H9 (cell line): ENCODE data around the gene CFAP43. TPM values are rescaled to one million over a fixed set of nuclear protein-coding genes. Genes with fewer than 3 reads are reported as not detected.

ENCODE experiments used
- DNase-seq: peaks from one replicate; pipeline ENCODE4 v3.0.0-alpha.2; 2017
- H2AFZ ChIP-seq: one replicate; pipeline ENCODE4 v1.6.1; 2013; ENCODE audit warnings: mild to moderate bottlenecking, low read length, control low read depth, moderate library complexity
- H2AK5ac ChIP-seq: 2 replicates; pipeline ENCODE4 v1.6.1; 2013; ENCODE audit warnings: low read length, control low read depth, mixed read lengths; ENCODE audit not compliant: insufficient read length
- H2BK120ac ChIP-seq: one replicate; pipeline ENCODE4 v1.6.1; 2013; ENCODE audit warnings: low read depth, mild to moderate bottlenecking, low read length, control low read depth, inconsistent platforms; ENCODE audit not compliant: poor library complexity, severe bottlenecking
- H2BK12ac ChIP-seq: 2 replicates; pipeline ENCODE4 v1.6.1; 2013; ENCODE audit warnings: low read length, control low read depth, mixed read lengths, low read depth; ENCODE audit not compliant: insufficient read length
- H2BK15ac ChIP-seq: 2 replicates; pipeline ENCODE4 v1.6.1; 2013; ENCODE audit warnings: low read depth, low read length, control low read depth
- H2BK20ac ChIP-seq: one replicate; pipeline ENCODE4 v1.6.1; 2013; ENCODE audit warnings: low read depth, mild to moderate bottlenecking, low read length, control low read depth, inconsistent platforms; ENCODE audit not compliant: poor library complexity, severe bottlenecking
- H2BK5ac ChIP-seq: 2 replicates; pipeline ENCODE4 v1.6.1; 2013; ENCODE audit warnings: low read length, control low read depth, mixed read lengths; ENCODE audit not compliant: insufficient read length
- H3K14ac ChIP-seq: 2 replicates; pipeline ENCODE4 v1.6.1; 2013; ENCODE audit warnings: low read length, control low read depth; ENCODE audit not compliant: insufficient read depth
- H3K18ac ChIP-seq: 2 replicates; pipeline ENCODE4 v1.6.1; 2013; ENCODE audit warnings: low read depth, mild to moderate bottlenecking, mixed read lengths, low read length, control low read depth; ENCODE audit not compliant: insufficient read length
- H3K23ac ChIP-seq: 2 replicates; pipeline ENCODE4 v1.6.1; 2013; ENCODE audit warnings: low read length, control low read depth, mixed read lengths, low read depth; ENCODE audit not compliant: insufficient read length
- H3K23me2 ChIP-seq: 2 replicates; pipeline ENCODE4 v1.6.1; 2013; ENCODE audit warnings: low read depth, mild to moderate bottlenecking, mixed read lengths, low read length, control low read depth; ENCODE audit not compliant: insufficient read length, poor library complexity, severe bottlenecking
- H3K27ac ChIP-seq: 2 replicates; pipeline ENCODE4 v1.5.1; 2013; ENCODE audit warnings: low read length, control low read depth, mixed read lengths, low read depth; ENCODE audit not compliant: insufficient read length
- H3K27me3 ChIP-seq: 2 replicates; pipeline ENCODE4 v1.6.1; 2013; ENCODE audit warnings: low read length, control low read depth, inconsistent platforms; ENCODE audit not compliant: insufficient read depth
- H3K4ac ChIP-seq: 2 replicates; pipeline ENCODE4 v1.6.1; 2013; ENCODE audit warnings: low read depth, mild to moderate bottlenecking, control low read depth, inconsistent platforms, low read length, moderate library complexity
- H3K4me1 ChIP-seq: 2 replicates; pipeline ENCODE4 v1.6.1; 2013; ENCODE audit warnings: low read length, control low read depth, inconsistent platforms; ENCODE audit not compliant: insufficient read depth
- H3K4me2 ChIP-seq: 2 replicates; pipeline ENCODE4 v1.6.1; 2013; ENCODE audit warnings: low read length, control low read depth, mixed read lengths; ENCODE audit not compliant: insufficient read length, insufficient read depth
- H3K56ac ChIP-seq: 2 replicates; pipeline ENCODE4 v1.6.1; 2013; ENCODE audit warnings: low read depth, mild to moderate bottlenecking, mixed read lengths, low read length, control low read depth; ENCODE audit not compliant: insufficient read length
- H3K79me1 ChIP-seq: 2 replicates; pipeline ENCODE4 v1.6.1; 2013; ENCODE audit warnings: low read depth, mild to moderate bottlenecking, moderate library complexity, low read length, control low read depth, inconsistent platforms; ENCODE audit not compliant: insufficient read depth, poor library complexity, severe bottlenecking
- H3K79me2 ChIP-seq: 2 replicates; pipeline ENCODE4 v1.6.1; 2013; ENCODE audit warnings: low read length, control low read depth, inconsistent platforms; ENCODE audit not compliant: insufficient read depth
- H3K9ac ChIP-seq: 2 replicates; pipeline ENCODE4 v1.6.1; 2013; ENCODE audit warnings: low read length, control low read depth, mixed read lengths; ENCODE audit not compliant: insufficient read length; ENCODE audit errors: extremely low read depth
- H3K9me3 ChIP-seq: one replicate; pipeline ENCODE4 v1.6.1; 2013; ENCODE audit warnings: low read depth, low read length, inconsistent platforms; ENCODE audit not compliant: control insufficient read depth
- H3T11ph ChIP-seq: one replicate; pipeline ENCODE4 v1.6.1; 2013; ENCODE audit warnings: mild to moderate bottlenecking, low read length, control low read depth, inconsistent platforms
- H4K20me1 ChIP-seq: one replicate; pipeline ENCODE4 v1.6.1; 2013; ENCODE audit not compliant: control insufficient read depth, insufficient read length, insufficient read depth
- H4K5ac ChIP-seq: 2 replicates; pipeline ENCODE4 v1.6.1; 2013; ENCODE audit warnings: low read depth, mild to moderate bottlenecking, mixed read lengths, low read length, control low read depth; ENCODE audit not compliant: insufficient read length
- H4K8ac ChIP-seq: replicated peaks from 2 replicates; pipeline ENCODE4 v1.6.1; 2013; ENCODE audit warnings: low read length, control low read depth, mixed read lengths, low read depth; ENCODE audit not compliant: insufficient read length
- H4K91ac ChIP-seq: 2 replicates; pipeline ENCODE4 v1.6.1; 2013; ENCODE audit warnings: low read depth, mild to moderate bottlenecking, moderate library complexity, mixed read lengths, low read length, control low read depth; ENCODE audit not compliant: insufficient read length
- H3K27ac Mint-ChIP-seq, 3 experiments: 2 replicates in 2 of 3; 3 replicates in 1 of 3; pipeline ENCODE4 v1.8.0; 2020 to 2021; ENCODE audit warnings: mixed read lengths in 3 of 3, mild to moderate bottlenecking in 1 of 3, moderate library complexity in 1 of 3
- H3K27me3 Mint-ChIP-seq: 2 replicates; pipeline ENCODE4 v1.8.0; 2021; ENCODE audit warnings: low read depth, mild to moderate bottlenecking, moderate library complexity, mixed read lengths
- H3K36me3 Mint-ChIP-seq, 3 experiments: 2 replicates in 2 of 3; 3 replicates in 1 of 3; pipeline ENCODE4 v1.8.0; 2020 to 2021; ENCODE audit warnings: low read depth in 3 of 3, mixed read lengths in 3 of 3; ENCODE audit not compliant: insufficient read depth in 1 of 3
- H3K4me1 Mint-ChIP-seq, 2 experiments: 2 replicates each; pipeline ENCODE4 v1.8.0; 2020; ENCODE audit warnings: mixed read lengths in 2 of 2
- H3K4me3 Mint-ChIP-seq, 2 experiments: 2 replicates in 1 of 2; 3 replicates in 1 of 2; pipeline ENCODE4 v1.8.0; 2020 to 2021; ENCODE audit warnings: mild to moderate bottlenecking in 2 of 2, mixed read lengths in 2 of 2, moderate library complexity in 1 of 2
- H3K9me3 Mint-ChIP-seq, 2 experiments: 2 replicates in 1 of 2; 3 replicates in 1 of 2; pipeline ENCODE4 v1.8.0; 2020; ENCODE audit warnings: mild to moderate bottlenecking in 2 of 2, mixed read lengths in 2 of 2, moderate library complexity in 1 of 2
- CTCF ChIP-seq: fragments of 200-600 bp; sonication (generic); conservative IDR thresholded peaks from 3 replicates; pipeline ENCODE4 v1.8.0; 2021; ENCODE audit warnings: antibody characterized with exemption, mild to moderate bottlenecking
- WGBS: extraction: QIAGEN DNeasy Blood & Tissue Kit; methylation state at CpG from one replicate; pipeline ENCODE4 v1.1.7; 2013; ENCODE audit warnings: missing lambda C conversion rate, low lambda C conversion rate, mixed read lengths; ENCODE audit not compliant: insufficient read length; ENCODE audit errors: extremely low coverage; 5-methylcytosine and 5-hydroxymethylcytosine counted together
- total RNA-seq: library from RNA; stranded (reverse); gene quantifications from 2 replicates; pipeline ENCODE4 v1.2.1, GENCODE V29; 2021

CFAP43 gene
- total RNA-seq, 1 experiment from 2014 or later, result 0.26 TPM

GRCh38 chr10:104123397-104123796, 108.8 kb downstream of the CFAP43 start:
- no peak overlapping the region for H2AFZ ChIP-seq
- no peak overlapping the region for H4K5ac ChIP-seq
- H2AK5ac ChIP-seq, result no peak overlapping the region
- no peaks in the 10 kb centered on the region for H4K20me1 ChIP-seq
- WGBS, result no CpG with 5 or more reads among the region's 1 CpG
- H3K27ac Mint-ChIP-seq, result no peak overlapping the region
- no peak overlapping the region for H2BK15ac ChIP-seq
- no peak overlapping the region for H4K91ac ChIP-seq
- no peak overlapping the region for H3K27ac ChIP-seq
- H2BK12ac ChIP-seq, result no peak overlapping the region
- H3K4me1 ChIP-seq, result no peaks in the 10 kb centered on the region
- no peaks in the 10 kb centered on the region for H3K27me3 Mint-ChIP-seq
- no peak overlapping the region for H2BK20ac ChIP-seq
- no peak overlapping the region for H2BK120ac ChIP-seq
- peaks cover 0 to 32% (median 3%) of the 10 kb centered on the region in 3 experiments; a peak in 5 of 7 replicates for H3K36me3 Mint-ChIP-seq
- H3K4me3 Mint-ChIP-seq, result peak overlapping the region; percentile 23 to 52; a peak in 3 of 5 replicates
- no peaks in the 10 kb centered on the region for H3K9me3 Mint-ChIP-seq
- peak overlapping the region; percentile 80 for H3K4me2 ChIP-seq
- peaks cover 34 to 37% of the 10 kb centered on the region in 2 experiments for H3K4me1 Mint-ChIP-seq
- no peak overlapping the region for H3K56ac ChIP-seq
- no peak overlapping the region for H3K4ac ChIP-seq
- no peaks in the 10 kb centered on the region for H3K79me2 ChIP-seq
- no peaks in the 10 kb centered on the region for H3K9me3 ChIP-seq
- no peaks in the 10 kb centered on the region for H3K79me1 ChIP-seq
- peaks cover 10% of the 10 kb centered on the region for H3K23me2 ChIP-seq
- H3K23ac ChIP-seq, result no peak overlapping the region
- H3K9ac ChIP-seq, result no peak overlapping the region
- TF ChIP-seq CTCF, result peak; percentile 35; the same call in 1 of the 3 replicates
- no peak overlapping the region for H3K14ac ChIP-seq
- no peak overlapping the region for H2BK5ac ChIP-seq
- H3K27me3 ChIP-seq, result no peaks in the 10 kb centered on the region
- H3K18ac ChIP-seq, result no peak overlapping the region
- no peak for DNase-seq
- H3T11ph ChIP-seq, result no peak overlapping the region
- no peak overlapping the region for H4K8ac ChIP-seq
